Gastroesophageal sphincter (tissue), 3 donors: Measurements from ENCODE around the gene CPNE4.

Experiments used
- CTCF ChIP-seq, 4 experiments: fragments of 200-600 bp in 2 of 4; fragments of 450-650 bp in 2 of 4; sonication (generic) in 1 of 4; IDR thresholded peaks; one replicate each; pipeline ENCODE4 v1.5.1; 2017 to 2019; ENCODE audit warnings: antibody characterized with exemption in 4 of 4, mild to moderate bottlenecking in 2 of 4, moderate library complexity in 2 of 4
- EP300 ChIP-seq: sonication (generic); formaldehyde crosslinking; IDR thresholded peaks from one replicate; pipeline ENCODE4 v1.6.1; 2017; ENCODE audit warnings: antibody characterized with exemption, mild to moderate bottlenecking
- POLR2A ChIP-seq, 2 donors: fragments of 450-650 bp; IDR thresholded peaks; one replicate each; pipeline ENCODE4 v1.6.1; 2017; ENCODE audit warnings: antibody characterized with exemption in 2 of 2, mild to moderate bottlenecking in 2 of 2, moderate library complexity in 1 of 2
- POLR2AphosphoS5 ChIP-seq: sonication (generic); formaldehyde crosslinking; IDR thresholded peaks from one replicate; pipeline ENCODE4 v1.6.1; 2017; ENCODE audit warnings: antibody characterized with exemption

- TF ChIP-seq POLR2A (IDR thresholded peaks at IDR 0.05) (no peak), CTCF (IDR thresholded peaks at IDR 0.05) (no peak), POLR2AphosphoS5 (no peak), EP300 (no peak)
Measured at GRCh38 chr3:132062535-132062934, 27.7 kb upstream of the CPNE4 start.
